ENCODE data around the gene NTRK3. TPM values are rescaled to one million over a fixed set of nuclear protein-coding genes. Genes with fewer than 3 reads are reported as not detected.

Gene NTRK3
- total and polyA plus RNA-seq, 2 donors (not counting 3 experiments of a cell fraction or from before 2014, with no cell fraction given), result not detected

GRCh38 chr15:88202231-88202630 lies 54.3 kb downstream of the NTRK3 start:
- intact Hi-C loops (cut with micrococcal nuclease) (no loop called here), dilution Hi-C loops (cut with MboI; ENCODE audit: extremely low pct_ligation_motif_present, low sequenced_read_pairs) (no loop called here)
- ChIA-PET POLR2A (no interaction called here), CTCF (no interaction called here)
- no peak overlapping the region for H3K4me3 ChIP-seq (replicated peaks in 1 of 3; ENCODE audit: insufficient read depth in 1 of 3, low read depth in 1 of 3, low read length in 3 of 3)
- H3K27ac ChIP-seq (ENCODE audit: insufficient read depth, low read depth, low read length), result no peak overlapping the region
- H2AFZ ChIP-seq (ENCODE audit: low read depth, low read length), result no peak overlapping the region
- peaks cover 2% of the 10 kb centered on the region for H3K9me3 ChIP-seq (replicated peaks; ENCODE audit: control insufficient read depth, insufficient read depth, low read length)
- no peak overlapping the region for H3K4me2 ChIP-seq (ENCODE audit: insufficient read depth, low read length)
- no peaks in the 10 kb centered on the region for H4K20me1 ChIP-seq (replicated peaks; ENCODE audit: control insufficient read depth, extremely low read depth, insufficient read depth, low read length)
- FAIRE-seq (no peak), DNase-seq (ENCODE audit: low read depth, low spot score) (no peak)
- H3K27me3 ChIP-seq (ENCODE audit: control insufficient read depth in 2 of 2, insufficient read depth in 2 of 2, low read length in 2 of 2), result no peaks in the 10 kb centered on the region
- BruUV-seq (replicated peaks), result no TSS peak
- H3K9ac ChIP-seq (replicated peaks; ENCODE audit: extremely low read depth, insufficient read depth, low read length), result no peak overlapping the region
- no peaks in the 10 kb centered on the region for H3K9me1 ChIP-seq (replicated peaks; ENCODE audit: control insufficient read depth, extremely low read depth, insufficient read depth, low read length)
- TF ChIP-seq POLR2A (IDR thresholded peaks at IDR 0.05; ENCODE audit: low read depth, low read length) (no peak), MYC (IDR thresholded peaks at IDR 0.05; ENCODE audit: low read depth, low read length) (no peak)
- no peaks in the 10 kb centered on the region for H3K36me3 ChIP-seq (ENCODE audit: control insufficient read depth in 2 of 2, extremely low read depth in 1 of 2, insufficient read depth in 2 of 2, low read length in 2 of 2)
- no peaks in the 10 kb centered on the region for H3K4me1 ChIP-seq (ENCODE audit: control insufficient read depth, extremely low read depth, insufficient read depth, low read length)
- H3K79me2 ChIP-seq (ENCODE audit: control insufficient read depth, insufficient read depth, low read length), result no peaks in the 10 kb centered on the region

- TF ChIP-seq JUN (IDR thresholded peaks at IDR 0.05; ENCODE audit: borderline replicate concordance, insufficient read depth, insufficient read length, low read depth), result no peak
- Histone ChIP-seq H3K27me3 (ENCODE audit: control insufficient read depth in 2 of 2, insufficient read depth in 2 of 2, low read length in 2 of 2) (no peaks in the 10 kb centered on the region), H3K9ac (replicated peaks; ENCODE audit: extremely low read depth, insufficient read depth, low read length) (no peak overlapping the region), H3K9me3 (replicated peaks; ENCODE audit: control insufficient read depth, insufficient read depth, low read length) (peaks cover 2% of the 10 kb centered on the region), H3K79me2 (ENCODE audit: control insufficient read depth, insufficient read depth, low read length) (no peaks in the 10 kb centered on the region), H3K9me1 (replicated peaks; ENCODE audit: control insufficient read depth, extremely low read depth, insufficient read depth, low read length) (no peaks in the 10 kb centered on the region), H4K20me1 (replicated peaks; ENCODE audit: control insufficient read depth, extremely low read depth, insufficient read depth, low read length) (no peaks in the 10 kb centered on the region), H3K4me2 (ENCODE audit: insufficient read depth, low read length) (no peak overlapping the region), H3K4me3 (replicated peaks in 1 of 3; ENCODE audit: insufficient read depth in 1 of 3, low read depth in 1 of 3, low read length in 3 of 3) (no peak overlapping the region), H3K4me1 (ENCODE audit: control insufficient read depth, extremely low read depth, insufficient read depth, low read length) (no peaks in the 10 kb centered on the region), H3K27ac (ENCODE audit: insufficient read depth, low read depth, low read length) (no peak overlapping the region), H2AFZ (ENCODE audit: low read depth, low read length) (no peak overlapping the region), H3K36me3 (ENCODE audit: control insufficient read depth in 2 of 2, extremely low read depth in 1 of 2, insufficient read depth in 2 of 2, low read length in 2 of 2) (no peaks in the 10 kb centered on the region)
- CTCF ChIA-PET, result no interaction called here
- no TSS peak for BruUV-seq (replicated peaks)
- dilution Hi-C loops (cut with MboI; ENCODE audit: extremely low pct_ligation_motif_present, low sequenced_read_pairs), result no loop called here
- POLR2A ChIA-PET, result no interaction called here
- FAIRE-seq (no peak), DNase-seq (ENCODE audit: low read depth, low spot score) (no peak)
- intact Hi-C loops (cut with micrococcal nuclease), result no loop called here
Measured at GRCh38 chr15:88201207-88201606, 55.3 kb downstream of the NTRK3 start.

Measured in endothelial cell of umbilical vein (primary cell).